Measurements from ENCODE around the gene RAI14.

Gene RAI14

DNA sequence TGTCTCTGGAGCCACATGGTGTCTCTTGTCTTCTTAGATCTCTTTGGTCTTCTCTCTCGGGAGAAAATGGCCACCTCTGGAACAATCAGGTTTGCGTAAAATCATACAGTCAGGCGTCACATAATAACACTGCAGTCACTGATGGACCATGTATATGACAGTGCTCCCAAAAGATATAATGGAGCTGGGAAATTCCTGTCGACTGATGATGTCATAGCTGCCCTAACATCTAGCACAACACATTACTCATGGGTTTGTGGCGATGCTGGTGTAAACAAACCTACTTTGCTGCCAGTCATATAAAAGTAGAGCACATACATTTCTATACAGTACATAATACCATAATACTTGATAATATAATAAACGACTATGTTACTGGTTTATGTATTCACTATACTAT, 30.1 kb upstream of the RAI14 start:
- Histone ChIP-seq H3K4me3 (no peak overlapping the region), H3K27ac (no peak overlapping the region)
- DNase-seq (ENCODE audit: low spot score), result no peak
- TF ChIP-seq, protein P1, sequence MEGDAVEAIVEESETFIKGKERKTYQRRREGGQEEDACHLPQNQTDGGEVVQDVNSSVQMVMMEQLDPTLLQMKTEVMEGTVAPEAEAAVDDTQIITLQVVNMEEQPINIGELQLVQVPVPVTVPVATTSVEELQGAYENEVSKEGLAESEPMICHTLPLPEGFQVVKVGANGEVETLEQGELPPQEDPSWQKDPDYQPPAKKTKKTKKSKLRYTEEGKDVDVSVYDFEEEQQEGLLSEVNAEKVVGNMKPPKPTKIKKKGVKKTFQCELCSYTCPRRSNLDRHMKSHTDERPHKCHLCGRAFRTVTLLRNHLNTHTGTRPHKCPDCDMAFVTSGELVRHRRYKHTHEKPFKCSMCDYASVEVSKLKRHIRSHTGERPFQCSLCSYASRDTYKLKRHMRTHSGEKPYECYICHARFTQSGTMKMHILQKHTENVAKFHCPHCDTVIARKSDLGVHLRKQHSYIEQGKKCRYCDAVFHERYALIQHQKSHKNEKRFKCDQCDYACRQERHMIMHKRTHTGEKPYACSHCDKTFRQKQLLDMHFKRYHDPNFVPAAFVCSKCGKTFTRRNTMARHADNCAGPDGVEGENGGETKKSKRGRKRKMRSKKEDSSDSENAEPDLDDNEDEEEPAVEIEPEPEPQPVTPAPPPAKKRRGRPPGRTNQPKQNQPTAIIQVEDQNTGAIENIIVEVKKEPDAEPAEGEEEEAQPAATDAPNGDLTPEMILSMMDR (IDR thresholded peaks at IDR 0.05), result no peak

DNA sequence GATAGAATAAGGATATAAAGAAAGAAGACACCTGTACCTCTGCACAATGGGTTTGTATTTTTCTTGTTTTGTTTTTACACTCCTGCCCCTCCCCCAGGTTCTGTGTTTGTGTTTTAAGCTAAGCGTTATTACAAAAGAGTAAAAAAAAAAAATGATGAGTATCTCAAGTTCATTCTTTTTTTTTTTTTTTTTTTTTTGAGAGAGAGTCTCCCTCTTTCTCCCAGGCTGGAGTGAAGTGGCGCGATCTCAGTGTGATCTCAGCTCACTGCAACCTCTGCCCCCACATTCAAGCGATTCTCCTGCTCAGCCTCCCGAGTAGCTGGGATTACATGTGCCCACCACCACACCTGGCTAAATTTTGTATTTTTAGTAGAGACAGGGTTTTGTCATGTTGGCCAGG, 29.4 kb upstream of the RAI14 start:
- H3K27ac ChIP-seq, result no peak overlapping the region
- no peak overlapping the region for H3K4me3 ChIP-seq
- DNase-seq (ENCODE audit: low spot score), result no peak
- TF ChIP-seq, protein P1 (IDR thresholded peaks at IDR 0.05), result no peak

DNA sequence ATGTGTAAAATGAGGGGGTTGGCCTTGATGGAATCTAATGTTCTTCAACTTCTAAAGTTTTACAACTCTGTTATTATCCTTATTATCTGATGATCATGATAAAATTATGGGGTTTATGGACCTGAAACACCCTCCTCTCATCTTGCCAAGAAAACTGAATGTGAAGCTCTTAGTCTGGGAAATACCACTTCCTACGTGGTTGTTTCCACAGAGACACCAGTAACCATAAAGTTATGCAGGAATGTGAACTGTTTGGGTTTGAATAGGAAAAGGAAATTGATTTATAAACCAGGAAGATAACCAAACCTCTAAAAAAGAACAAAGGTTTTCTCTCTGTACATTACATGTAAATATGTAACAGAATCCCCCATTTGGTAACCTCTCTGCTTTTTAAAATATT, 28.3 kb upstream of the RAI14 start:
- Histone ChIP-seq H3K4me3 (no peak overlapping the region), H3K27ac (no peak overlapping the region)
- no peak for DNase-seq (ENCODE audit: low spot score)
- TF ChIP-seq, protein P1 (IDR thresholded peaks at IDR 0.05), result no peak

DNA sequence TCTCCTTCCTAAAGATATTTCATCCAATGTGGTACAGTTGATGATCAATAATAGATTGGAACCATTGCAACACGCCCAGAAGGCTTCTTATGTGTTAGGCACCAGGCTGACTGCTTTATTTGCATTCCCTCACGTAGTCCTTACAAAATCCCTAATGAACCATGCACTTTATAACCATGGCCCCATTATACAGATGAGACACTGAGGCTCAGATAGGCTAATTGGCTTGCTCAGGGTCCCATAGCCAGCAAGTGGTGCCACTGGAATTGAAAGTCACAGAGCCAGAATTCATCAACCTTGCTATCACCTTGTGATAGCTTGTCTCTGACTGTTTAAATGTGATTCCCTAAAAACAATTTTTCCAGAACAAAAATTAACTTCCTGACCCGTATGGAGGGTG, 27.8 kb upstream of the RAI14 start:
- Histone ChIP-seq H3K4me3 (no peak overlapping the region), H3K27ac (no peak overlapping the region)
- no peak for DNase-seq (ENCODE audit: low spot score)
- TF ChIP-seq, protein P1 (IDR thresholded peaks at IDR 0.05), result no peak

DNA sequence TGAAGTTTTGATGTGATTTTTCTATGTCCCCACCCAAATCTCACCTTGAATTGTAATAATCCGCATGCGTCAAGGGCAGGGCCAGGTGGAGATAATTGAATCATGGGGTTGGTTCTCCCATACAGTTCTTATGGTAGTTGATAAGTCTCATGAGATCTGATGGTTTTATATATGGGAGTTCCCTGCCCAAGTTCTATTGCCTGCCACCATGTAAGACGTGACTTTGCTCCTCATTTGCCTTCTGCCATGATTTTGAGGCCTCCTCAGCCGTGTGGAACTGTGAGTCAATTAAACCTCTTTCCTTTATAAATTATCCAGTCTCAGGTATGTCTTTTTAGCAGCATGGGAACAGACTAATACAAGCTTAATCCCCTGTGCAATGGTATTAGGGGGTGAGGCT, 25.5 kb upstream of the RAI14 start:
- no peak overlapping the region for H3K4me3 ChIP-seq
- DNase-seq (ENCODE audit: low spot score), result no peak
- H3K27ac ChIP-seq, result no peak overlapping the region
- TF ChIP-seq, protein P1 (IDR thresholded peaks at IDR 0.05), result no peak

DNA sequence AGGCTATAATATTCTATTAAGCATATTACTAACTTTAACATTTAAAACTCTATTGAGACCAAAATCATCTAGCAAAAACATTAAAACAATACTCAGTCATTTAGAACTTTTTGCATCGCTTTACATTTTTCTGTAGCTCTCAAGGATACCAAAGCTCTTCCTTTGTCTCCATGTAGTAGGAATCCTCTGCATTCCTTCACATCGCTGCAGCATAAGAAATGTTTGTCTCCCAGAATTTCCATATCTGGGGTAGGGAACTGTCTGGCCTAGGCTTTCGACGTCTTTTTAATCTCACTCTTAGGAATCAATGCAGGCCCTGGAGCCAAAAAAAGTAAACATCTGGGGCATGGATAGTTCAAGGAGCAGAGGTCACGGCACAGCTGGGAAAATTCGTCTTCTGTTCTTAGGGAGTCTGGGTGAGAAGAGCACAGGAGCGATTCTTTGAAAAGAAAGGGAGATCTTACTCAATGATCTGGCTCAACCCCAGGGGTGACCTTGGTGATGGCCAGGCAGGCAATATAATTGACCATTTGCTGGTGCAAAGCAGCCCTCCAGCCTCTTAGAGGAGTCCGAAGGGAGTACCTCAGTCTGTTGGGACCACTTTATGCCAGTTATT, 23.2 kb upstream of the RAI14 start:
- TF ChIP-seq, protein P1 (IDR thresholded peaks at IDR 0.05), result no peak
- no peak overlapping the region for H3K4me3 ChIP-seq
- no peak for DNase-seq (ENCODE audit: low spot score)
- no peak overlapping the region for H3K27ac ChIP-seq

DNA sequence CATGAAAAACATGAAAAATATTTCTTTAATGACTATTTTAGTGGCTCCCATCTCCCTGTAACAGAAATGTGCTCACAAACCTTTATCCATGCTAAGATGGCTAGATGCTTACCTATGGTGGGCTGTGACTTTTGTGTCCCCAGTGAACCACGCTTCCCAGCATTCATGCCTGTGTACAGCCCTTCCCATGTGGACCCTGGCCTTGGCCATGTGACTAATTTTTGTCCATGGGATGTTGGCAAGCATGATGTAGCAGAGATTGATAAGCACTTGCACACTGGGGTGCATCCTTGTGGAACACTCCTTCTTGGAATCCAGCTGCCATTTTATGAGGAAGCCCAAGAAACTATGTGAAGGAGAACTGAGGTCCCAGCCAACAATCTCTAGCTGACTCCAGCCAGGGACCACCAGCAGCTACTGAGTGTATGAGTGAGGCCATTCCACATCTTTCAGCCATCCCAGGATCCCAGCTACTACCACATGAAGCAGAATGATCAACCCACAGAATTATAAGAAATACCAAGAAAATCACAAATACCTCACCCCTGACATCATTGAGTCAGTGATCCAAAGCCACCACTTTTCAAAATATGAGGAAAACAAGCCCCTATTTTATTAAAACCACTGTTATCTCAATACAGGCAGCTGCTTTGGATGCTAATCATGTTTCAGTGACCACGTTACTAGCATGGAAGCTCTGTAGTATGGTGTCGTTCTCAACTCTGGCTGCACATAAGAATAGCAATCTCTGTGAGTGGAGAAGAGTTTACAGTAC, 16.1 kb upstream of the RAI14 start:
- H3K4me3 ChIP-seq, result no peak overlapping the region
- no peak overlapping the region for H3K27ac ChIP-seq
- DNase-seq (ENCODE audit: low spot score), result no peak
- TF ChIP-seq, protein P1 (IDR thresholded peaks at IDR 0.05), result no peak

Measured in coronary artery (tissue), 2 donors.